HG03064 (cell line): ENCODE results near the gene ATRNL1.

Experiments used
- ATAC-seq: cut with Tn5 transposase; IDR thresholded peaks from one replicate; pipeline ENCODE4 v1.9.1; 2021; ENCODE audit warnings: low read depth; ENCODE audit not compliant: unreplicated experiment

Gene ATRNL1

DNA sequence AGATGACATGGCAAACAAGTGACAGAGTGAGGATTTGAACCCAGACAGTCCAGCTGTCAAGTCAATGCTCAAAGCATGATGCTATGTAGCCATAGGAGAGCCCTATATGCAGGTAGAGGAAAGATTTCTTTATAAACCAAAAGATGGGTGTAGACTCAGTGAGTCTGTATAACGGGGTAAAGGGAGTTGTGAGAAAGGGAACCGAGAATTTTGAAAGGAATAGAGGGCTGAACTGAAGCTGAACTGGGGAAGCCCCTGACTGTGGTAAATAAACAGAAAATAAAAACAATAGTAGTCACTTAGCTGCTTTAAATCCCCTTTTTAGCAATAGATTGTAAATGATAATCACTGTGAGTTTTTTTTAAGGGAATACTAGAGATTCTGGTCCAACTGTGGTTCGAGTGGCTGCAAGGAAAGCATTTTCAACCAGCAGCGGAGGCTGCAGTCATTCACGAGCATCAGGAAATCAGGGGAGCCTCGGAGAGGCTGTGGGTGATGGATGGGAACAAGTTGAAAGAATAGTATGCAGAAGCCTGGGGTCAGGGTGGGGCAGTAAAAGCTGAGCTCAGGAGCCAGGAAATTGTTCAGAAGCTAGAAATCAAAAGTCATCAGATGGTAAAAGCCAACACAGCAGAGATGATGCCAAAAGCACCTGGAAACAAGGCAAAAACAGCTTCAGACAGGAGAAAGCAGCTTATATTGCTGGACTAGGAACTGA lies 786.4 kb downstream of the ATRNL1 start:
- ATAC-seq, result no peak

GRCh38 chr10:115882021-115882420 lies 788.9 kb downstream of the ATRNL1 start:
- no peak for ATAC-seq

DNA sequence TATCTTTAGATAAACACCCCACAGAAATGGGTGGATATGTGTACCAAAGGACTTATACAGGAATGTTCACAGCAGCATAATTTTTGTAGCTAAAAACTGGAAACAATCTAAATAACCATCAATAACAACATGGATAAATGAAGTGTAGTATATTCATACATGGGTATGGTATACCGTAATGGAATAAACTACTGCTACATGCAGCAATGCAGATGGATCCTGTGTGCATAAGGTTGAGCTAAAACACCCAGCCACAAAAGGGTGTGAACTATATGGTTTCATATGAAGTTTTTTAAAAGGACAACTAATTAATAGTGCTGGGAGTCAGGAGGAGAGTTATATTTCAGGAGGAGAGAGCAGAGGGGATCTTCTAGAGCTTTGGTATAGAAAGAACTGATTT lies 790.2 kb downstream of the ATRNL1 start:
- no peak for ATAC-seq

- ATAC-seq, result no peak
Measured at GRCh38 chr10:115884331-115884730, 791.2 kb downstream of the ATRNL1 start.

DNA sequence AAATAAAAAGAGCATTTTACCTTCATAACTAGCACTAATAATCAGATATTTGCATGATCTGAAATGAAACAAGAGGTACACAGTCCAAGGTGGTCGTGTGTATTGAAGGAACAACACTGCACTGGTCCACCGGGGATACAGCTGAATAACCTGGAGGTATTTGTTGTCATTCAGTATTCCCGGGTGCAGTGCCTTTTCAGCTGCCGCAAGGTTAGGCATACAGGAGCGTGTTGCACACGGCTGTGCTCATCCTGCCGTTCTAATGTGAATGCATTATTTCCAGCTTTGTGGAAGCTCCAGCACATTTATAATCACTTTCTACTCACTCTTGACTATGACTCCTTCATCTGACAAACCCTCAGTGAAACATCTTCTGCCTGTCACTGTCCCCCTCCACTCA lies 802.0 kb downstream of the ATRNL1 start:
- no peak for ATAC-seq

GRCh38 chr10:115898242-115898641 lies 805.1 kb downstream of the ATRNL1 start:
- ATAC-seq, result no peak

DNA sequence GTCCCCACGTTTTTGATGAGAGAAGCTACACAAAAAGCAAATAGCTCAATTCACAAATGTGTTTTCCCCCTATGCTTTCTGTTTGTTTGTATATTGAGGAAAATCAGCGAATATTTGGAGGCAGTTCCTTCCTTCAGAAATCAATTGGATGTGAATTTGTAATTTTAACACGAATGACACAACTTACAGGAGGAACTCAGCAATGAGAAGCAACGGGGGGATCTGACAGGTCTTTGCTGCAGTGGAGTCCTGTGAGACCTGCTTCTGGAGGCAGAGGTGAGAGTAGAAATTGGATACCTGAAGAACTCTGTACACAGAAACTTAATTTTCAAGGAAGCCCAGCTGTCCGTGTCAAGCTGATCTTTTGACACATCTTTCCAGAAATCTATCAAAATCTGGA lies 809.4 kb downstream of the ATRNL1 start:
- no peak for ATAC-seq

- ATAC-seq, result no peak
Measured at GRCh38 chr10:115903207-115903606, 810.0 kb downstream of the ATRNL1 start.

DNA sequence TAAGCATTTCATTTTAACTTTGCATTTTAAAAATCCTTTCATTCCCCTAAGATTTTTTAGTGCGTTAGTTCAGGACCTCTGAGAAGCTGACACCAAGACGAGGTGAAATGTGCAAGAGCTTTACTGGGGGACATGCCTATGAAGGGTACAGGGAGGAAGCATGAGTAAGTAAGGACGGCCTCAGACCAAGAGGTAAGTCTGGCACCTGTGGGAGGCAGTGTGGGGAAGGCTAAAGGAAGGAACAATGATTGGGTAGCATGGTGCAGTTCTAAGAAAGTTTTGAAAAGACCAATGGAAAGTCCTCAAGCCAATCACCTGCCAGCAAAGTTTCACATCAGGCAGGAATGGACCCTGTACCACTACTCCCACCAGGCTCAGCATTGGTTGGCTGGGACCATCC lies 810.7 kb downstream of the ATRNL1 start:
- no peak for ATAC-seq

- ATAC-seq, result no peak
Measured at GRCh38 chr10:115909037-115909436, 815.9 kb downstream of the ATRNL1 start.

- no peak for ATAC-seq
Measured at GRCh38 chr10:115909962-115910731, 817.0 kb downstream of the ATRNL1 start.

DNA sequence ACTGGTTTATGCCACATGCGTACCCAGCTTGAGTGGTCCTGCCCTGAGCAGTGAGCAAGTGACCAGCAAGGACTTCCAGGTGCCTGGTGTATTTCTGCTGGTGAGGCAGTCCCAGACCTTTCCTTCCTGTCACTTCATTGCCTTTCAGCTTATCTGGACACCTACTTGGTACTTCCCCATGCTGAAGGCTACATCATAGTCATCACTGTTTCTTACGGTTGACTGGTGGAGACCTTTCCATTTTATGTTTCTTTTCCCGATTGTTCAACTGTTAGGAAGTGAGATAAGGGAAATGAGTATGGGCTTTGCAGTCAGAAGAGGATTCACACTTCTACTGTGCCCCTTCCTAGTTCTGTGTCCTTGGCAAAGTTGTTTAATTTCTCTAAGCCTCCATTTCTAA lies 821.3 kb downstream of the ATRNL1 start:
- ATAC-seq, result no peak

DNA sequence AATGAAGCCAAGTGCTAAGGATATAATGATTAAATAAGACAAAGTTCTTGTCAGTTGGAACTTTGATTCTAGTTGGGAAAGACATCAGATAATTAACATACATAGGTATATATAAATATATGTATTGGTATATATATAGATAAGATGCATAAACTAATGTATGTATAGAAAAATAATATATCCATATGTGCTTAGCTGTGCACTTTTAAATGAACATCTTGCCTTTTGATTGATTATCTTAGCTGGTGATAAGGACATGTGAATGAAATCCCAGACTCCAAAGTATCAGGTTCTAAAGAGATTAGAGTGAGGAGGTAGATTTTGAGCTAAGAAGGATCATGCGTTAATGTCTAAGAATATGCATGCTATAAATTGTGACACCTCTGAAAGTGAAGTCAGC lies 822.3 kb downstream of the ATRNL1 start:
- no peak for ATAC-seq

DNA sequence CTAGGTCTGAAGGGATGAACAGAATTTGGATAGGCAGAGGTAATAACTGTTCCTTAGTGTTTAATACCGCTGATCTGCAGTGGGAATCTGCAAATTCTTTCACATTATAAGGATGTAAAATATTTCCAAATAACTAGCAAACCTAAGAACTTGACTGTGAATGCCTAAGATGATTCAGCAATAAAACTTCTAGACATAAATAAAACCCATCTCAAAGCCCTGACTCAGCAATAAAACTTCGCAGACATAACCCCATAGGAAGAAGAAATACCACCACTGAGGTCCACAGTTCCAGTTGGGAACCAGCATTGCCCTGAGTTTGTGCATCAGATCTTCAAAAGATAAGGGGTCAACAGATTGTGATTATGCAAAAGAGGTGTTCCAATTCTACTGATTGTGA lies 825.6 kb downstream of the ATRNL1 start:
- no peak for ATAC-seq

DNA sequence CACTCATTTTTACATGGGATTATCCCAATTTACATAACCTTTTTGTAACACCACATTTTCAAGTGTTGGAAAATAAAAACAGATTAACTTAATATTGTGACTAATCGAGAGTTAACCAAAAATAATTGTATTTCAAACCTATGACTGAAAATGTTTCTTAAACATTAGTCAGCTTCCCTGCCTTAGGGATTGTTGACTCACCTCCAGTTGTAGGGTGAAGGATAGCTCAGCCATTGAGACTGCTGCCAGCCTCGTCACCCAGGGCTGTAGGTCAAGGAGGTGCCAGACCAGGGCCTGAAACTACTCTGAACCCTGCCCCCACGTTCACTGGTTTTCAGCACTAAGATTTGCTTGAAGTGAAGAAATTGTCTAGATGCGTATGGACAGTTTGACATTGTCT lies 828.6 kb downstream of the ATRNL1 start:
- ATAC-seq, result no peak

DNA sequence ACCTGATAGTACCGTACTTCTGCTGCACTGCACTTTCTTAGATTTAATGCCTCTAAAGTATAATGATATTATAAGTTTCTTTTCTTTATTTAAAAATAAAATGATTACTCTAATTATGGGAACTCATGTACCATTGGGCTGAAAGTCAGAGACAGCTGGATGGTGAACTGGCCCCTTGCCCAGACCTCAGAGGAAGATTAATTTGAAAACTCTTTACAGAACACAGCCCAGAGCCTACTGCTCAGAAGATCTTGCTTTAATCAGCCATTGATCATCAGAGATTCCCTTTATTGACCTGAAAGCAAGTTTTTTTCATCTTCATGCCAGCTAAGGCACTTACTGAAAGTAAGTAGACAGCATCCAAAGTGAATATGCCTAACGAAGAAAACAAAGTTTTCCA lies 838.1 kb downstream of the ATRNL1 start:
- ATAC-seq, result no peak

GRCh38 chr10:115932099-115932498 lies 838.9 kb downstream of the ATRNL1 start:
- ATAC-seq, result no peak

DNA sequence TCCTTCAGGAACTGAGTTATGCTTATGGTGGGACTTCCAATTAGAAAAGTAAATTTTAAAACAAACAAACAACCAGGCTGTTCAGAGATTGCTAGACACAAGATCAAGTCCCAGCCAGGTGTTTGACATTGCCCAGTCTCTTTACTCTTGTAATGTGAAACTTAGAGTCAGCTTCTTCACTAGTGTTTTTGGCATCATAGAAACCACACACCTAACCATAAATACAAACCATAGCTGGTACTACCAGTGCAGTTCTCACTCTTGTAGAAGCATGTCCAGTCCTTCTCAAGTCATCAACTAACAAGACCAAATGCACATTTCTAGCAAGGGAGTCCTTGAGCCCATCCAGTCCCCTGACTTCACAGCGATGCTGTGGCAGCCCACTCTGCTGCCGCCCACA lies 839.9 kb downstream of the ATRNL1 start:
- no peak for ATAC-seq

DNA sequence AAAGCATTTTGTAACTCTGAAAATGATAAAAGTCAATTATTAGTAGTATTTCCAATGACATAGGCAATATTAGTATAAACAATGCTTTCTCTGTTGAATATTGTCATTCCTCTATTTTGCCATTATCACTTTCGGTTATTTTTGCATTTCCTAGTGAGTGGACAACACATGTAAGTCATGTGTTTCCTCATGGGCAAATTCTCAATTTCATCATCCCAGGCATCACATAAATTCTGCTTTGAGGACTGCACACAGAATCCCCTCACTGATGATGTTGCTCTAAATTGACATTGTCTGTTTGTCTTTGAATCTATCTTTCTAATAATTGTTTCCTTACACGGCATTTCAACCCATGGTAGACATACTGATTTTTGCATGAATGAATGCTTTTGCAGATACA lies 842.6 kb downstream of the ATRNL1 start:
- no peak for ATAC-seq

DNA sequence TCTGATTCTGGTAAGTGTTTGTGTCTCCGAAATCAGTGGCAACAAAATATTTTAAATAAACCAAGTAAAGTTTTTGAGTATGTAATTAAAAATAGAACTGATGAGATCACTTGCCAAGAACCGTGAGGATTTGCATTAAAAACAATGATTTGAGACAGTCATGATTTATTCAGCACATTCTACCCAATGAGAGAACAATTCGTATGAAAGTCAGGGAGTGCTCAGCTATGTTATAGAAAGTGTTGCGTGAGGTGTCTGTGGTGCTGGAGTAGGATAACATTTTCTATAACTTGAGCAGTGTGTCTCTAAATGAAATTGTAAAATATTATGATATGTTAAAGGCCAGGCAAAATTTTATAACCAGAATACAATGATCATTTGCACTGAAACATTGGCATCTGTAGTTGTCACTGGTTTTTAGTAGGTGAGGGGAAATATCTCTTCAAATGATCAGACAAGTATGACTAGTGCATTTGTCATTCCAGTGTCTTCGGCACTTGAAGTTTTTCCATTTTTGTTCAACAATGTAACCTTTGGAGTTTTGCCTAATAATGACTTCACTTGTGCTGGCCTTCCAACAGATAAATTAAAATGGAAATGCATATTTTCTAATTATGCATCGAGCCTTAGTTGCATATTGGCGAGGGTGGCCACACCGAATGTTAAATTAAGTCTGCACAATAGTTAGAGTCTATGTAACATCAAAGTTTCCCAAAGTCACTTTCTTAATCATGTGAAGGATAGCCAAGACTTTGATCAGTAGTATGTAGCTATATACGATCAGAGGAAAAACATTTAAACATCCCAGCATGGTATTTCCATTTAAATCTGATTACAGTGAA lies 844.0 kb downstream of the ATRNL1 start:
- ATAC-seq, result no peak

- no peak for ATAC-seq
Measured at GRCh38 chr10:115937768-115938056, 844.5 kb downstream of the ATRNL1 start.
